AG20443 (cell line): ENCODE results near the gene MYO16.

ENCODE experiments used
- DNase-seq: peaks from one replicate; pipeline ENCODE4 v3.0.0; 2012; ENCODE audit warnings: low spot score, mixed read lengths

MYO16 gene

DNA sequence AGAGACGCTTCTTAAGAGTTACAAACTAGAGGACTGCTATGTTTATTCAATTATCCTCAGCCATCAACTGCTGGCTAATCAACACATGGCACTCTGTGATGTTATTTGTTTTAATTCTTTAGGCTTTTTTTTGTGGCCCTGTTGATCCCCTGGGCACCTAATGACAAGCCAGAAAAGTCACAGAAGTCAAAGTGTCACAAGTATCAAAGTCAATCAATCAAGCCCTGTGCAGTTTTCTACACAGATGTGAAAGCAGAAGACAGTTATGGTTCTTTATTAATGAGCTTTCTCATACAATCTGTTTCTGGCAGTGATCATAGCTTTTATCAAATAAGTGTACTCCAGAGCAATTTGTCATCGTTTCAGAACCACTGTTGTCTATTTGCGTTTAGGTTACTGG lies 34.3 kb downstream of the MYO16 start:
- no peak for DNase-seq

DNA sequence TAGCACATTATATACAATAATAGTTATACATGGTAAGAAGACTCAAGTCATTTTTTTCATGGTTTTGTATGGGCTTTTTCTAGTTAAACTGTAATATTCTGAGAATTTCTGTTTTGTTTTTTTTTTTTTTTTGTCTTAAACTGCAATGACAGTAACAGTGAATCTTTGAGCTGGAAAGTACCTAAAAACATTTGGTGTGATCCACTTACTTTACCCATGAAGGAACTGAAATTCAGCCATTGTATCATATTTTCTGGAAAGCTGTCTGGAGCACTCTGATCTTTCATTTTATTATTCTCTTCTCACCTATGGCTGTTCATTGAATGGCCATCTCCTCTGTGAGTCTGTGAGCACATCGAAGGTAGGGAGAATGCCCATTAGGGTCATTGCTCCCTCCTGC lies 37.8 kb downstream of the MYO16 start:
- DNase-seq: no peak

GRCh38 chr13:108669381-108669780 lies 40.0 kb downstream of the MYO16 start:
- DNase-seq: no peak

GRCh38 chr13:108674346-108674745 lies 44.9 kb downstream of the MYO16 start:
- DNase-seq: no peak

GRCh38 chr13:108674771-108675170 lies 45.4 kb downstream of the MYO16 start:
- no peak for DNase-seq

DNA sequence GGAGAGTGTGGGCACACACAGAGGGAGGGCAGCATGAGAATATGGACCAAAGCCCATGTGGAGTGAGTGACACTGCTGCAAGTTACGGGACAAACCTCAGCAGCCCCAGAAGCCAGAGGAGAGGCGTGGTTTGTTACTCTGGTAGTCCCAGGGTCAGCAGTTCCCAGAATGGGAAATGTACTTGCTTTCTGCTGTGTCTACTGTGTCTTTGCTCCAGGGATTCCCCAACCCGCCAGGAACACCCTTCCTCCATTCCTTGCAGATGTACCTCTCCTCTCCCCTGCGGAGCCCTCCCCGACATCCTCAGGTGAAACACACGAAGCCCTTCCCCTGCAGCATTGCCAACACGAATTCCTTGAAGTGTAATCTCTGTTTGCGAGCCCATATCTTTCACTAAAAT lies 47.2 kb downstream of the MYO16 start:
- no peak for DNase-seq

GRCh38 chr13:108677806-108678205 lies 48.4 kb downstream of the MYO16 start:
- no peak for DNase-seq

DNA sequence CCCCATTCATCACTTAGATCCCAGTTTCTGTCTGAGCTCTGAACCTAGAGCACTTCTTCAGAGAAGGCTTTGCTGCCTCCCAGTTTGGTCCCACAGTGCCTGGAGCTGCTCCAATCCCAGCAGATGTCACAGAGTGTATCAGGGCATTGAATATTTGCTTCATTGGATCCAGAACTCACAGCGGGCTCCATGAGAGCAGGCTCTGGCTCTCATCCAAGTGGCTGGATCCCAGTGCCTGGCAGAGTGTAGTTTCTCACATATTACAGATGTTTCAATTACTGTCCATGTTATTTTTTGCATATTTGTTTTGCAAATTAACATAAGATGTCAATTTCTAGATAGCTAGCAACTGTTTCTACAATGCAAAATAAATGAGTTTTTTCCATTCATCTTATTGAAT lies 50.6 kb downstream of the MYO16 start:
- DNase-seq: no peak

DNA sequence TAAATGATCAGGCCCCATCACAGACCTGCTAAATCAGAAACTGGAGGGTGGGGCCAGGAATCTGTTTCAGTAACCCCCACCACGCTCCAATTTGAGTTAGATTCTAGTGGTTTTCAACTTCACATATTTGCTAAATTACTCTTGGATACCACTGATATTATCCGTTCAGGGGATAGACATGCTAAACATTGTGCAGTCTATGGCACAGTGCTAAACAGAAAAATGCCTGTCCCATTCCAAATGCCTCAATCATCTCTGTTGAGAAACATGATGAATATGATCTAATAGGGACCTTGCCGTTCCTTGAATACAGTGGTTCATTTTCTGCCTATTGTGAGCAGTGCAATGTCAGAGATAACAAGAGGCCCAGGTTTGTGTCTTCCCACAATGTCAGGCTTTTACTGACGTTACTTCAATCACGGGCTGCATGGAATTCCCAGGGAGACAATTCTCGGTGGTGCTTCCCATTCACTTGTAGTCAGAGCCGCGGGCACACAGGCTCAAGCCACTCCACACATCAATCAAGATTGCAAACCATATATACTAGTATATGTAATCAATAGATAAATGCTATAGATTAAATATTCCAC lies 52.7 kb downstream of the MYO16 start:
- DNase-seq: peak; percentile 22

- no peak for DNase-seq
Observed at GRCh38 chr13:108682714-108683113, 53.3 kb downstream of the MYO16 start.

DNA sequence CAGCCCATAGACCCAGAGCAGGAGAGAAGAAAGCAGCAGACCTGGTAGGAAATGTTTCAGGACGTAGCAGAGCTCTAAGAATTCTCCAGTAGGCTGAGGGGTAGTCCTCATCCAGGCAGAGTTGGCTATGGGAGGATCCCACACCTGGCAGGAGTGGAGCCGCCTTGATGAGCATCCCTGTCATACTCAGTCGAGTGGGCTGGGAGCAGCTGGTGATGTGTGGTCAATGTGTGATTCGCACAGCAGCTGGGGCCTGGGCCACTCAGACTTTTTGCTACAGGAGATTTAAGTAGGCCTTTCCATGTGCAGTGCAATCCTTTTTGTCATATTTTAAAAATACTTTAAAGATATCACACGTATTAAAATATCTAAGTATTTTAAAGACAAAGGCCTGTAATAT lies 56.6 kb downstream of the MYO16 start:
- DNase-seq: no peak

- no peak for DNase-seq
Observed at GRCh38 chr13:108690726-108691125, 61.3 kb downstream of the MYO16 start.

- no peak for DNase-seq
Observed at GRCh38 chr13:108700422-108701170, 71.2 kb downstream of the MYO16 start.

DNA sequence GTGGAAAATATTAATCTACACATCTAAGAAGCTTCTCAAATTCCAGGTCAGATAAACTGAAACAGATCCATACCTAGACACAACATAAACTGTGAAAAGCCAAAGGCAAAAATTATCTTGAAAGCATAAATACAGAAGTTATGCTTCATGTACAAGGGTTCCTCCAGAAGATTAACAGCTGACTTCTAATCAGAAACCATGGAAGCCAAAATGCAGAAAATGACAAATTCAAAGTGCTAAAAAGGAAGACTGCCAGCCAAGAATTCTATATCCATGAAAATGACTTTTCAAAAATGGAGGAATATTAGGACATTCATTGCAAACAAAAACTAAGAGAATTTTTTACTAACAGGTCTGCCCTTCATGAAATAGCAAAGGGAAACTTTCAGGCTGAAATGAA lies 72.8 kb downstream of the MYO16 start:
- no peak for DNase-seq

- no peak for DNase-seq
Observed at GRCh38 chr13:108705031-108705430, 75.6 kb downstream of the MYO16 start.

DNA sequence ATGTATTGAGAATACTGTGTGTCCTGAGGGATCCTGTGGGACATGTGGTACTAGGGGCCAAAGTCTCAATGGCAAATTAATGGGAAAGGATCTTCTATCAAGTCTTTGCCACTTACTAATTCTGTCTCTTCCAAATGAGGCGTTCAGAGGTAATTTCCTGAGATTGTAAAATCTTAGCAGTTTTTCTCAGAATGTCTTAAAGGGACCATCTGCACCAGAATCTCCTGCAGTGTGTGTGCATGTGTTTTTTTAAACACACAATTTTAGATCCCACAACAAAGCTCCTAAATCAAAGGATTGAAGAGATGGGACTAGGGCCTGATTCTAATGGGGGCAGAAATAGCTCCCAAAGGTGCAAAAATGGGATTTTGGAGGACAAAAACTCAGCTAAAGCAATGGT lies 78.2 kb downstream of the MYO16 start:
- no peak for DNase-seq

GRCh38 chr13:108708921-108709320 lies 79.5 kb downstream of the MYO16 start:
- DNase-seq: no peak

- DNase-seq: no peak
Observed at GRCh38 chr13:108711386-108711785, 82.0 kb downstream of the MYO16 start.

DNA sequence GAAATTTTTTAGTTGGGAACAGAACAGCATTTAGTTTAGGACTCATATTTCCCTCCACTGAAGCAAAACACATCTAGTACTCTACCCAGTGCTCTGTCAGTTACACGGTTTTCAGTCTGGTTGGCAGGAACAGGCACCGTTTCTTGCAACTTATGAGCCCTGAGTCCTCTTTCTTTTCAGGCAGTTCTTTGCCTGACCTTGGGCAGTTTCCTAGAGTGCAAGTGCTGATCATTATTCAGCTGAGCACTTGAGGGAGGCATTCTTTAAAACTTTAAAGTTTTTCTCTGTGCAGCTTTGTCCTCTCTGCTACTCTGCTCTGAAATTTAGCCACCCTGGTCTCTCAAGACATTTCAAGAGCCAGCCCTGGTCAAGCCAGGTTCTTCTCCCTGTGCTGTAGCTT lies 96.1 kb downstream of the MYO16 start:
- DNase-seq: no peak

DNA sequence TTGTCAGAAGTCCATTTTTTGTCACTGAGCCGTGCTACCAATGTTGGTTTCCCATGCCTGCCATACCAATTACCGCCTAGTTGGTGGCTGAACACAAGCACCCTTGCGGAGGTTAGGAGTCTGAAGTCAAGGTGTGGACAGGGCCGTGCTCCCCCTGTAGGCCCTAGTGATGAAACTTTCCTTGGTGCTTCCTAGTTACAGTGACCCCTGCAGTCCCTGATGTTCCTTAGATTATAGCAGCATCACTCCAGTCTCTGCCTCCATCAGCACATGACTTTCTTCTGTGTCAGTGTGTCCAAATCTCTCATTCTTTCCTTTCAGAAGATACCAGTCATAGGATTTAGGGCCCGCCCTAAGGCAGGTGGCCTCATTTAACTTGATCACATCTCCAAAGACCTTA lies 99.0 kb downstream of the MYO16 start:
- DNase-seq: no peak

DNA sequence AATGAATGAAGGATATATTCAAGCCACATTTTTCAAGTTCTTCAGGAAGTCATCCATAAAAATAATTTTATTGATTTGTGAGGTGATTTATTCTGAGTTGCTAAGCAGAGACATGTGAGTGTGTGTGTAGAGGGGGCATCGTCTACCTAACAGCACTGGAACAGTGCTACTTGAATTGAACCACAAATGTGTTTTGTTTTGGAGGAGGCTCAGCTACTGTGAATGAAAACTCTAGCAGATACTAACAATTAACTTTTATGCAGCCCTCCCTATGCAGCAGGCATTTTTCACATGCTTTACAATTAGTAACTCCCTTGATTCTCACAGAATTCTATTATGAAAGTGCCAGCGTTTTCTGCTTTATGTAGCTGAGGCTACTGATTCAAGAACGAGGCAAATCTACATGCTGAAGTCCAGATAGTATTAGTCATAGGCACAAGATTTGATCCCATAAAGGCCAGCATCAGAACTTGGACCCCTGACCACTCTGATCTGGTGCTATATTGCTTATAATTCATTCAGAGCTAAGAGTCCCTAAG lies 103.7 kb downstream of the MYO16 start:
- DNase-seq: no peak

- DNase-seq: no peak
Observed at GRCh38 chr13:108734676-108735075, 105.3 kb downstream of the MYO16 start.

- no peak for DNase-seq
Observed at GRCh38 chr13:108741930-108742329, 112.5 kb downstream of the MYO16 start.
